Measurements from ENCODE around the gene LCN15. TPM values are rescaled to one million over a fixed set of nuclear protein-coding genes. Genes with fewer than 3 reads are reported as not detected.

Gene LCN15
- total RNA-seq, 1 experiment from 2014 or later = not detected

GRCh38 chr9:136765041-136765440 is 723 bp upstream of the LCN15 start:
- Histone ChIP-seq H3K79me2 (ENCODE audit: low read length) (no peaks in the 10 kb centered on the region), H3F3A (ENCODE audit: low read length, unreplicated experiment) (no peaks in the 10 kb centered on the region), H3K36me3 (ENCODE audit: low read depth, low read length) (no peaks in the 10 kb centered on the region), H3K9me3 (ENCODE audit: low read length) (no peaks in the 10 kb centered on the region), H3K4me1 (ENCODE audit: insufficient read depth, low read length) (peaks cover 3% of the 10 kb centered on the region; the same call in 1 of the 2 replicates), H3K4me2 (ENCODE audit: low read length) (no peak overlapping the region), H3K27me3 (ENCODE audit: low read length) (no peaks in the 10 kb centered on the region; the same call in 1 of the 2 replicates), H3K27ac (ENCODE audit: low read length) (no peak overlapping the region), H4K20me1 (ENCODE audit: low read length) (no peaks in the 10 kb centered on the region), H3K4me3 (ENCODE audit: low read length) (no peak overlapping the region), H2AFZ (ENCODE audit: low read length) (no peak overlapping the region), H3K9me2 (replicated peaks; ENCODE audit: low read length) (no peaks in the 10 kb centered on the region), H3K9ac (ENCODE audit: low read length) (no peak overlapping the region)
- no TSS peak for BruUV-seq (replicated peaks)
- intact Hi-C loops (cut with micrococcal nuclease) = no loop called here
- DNase-seq (no peak), ATAC-seq (no peak)
- CTCF ChIA-PET = no interaction called here
- TF ChIP-seq, protein P1, sequence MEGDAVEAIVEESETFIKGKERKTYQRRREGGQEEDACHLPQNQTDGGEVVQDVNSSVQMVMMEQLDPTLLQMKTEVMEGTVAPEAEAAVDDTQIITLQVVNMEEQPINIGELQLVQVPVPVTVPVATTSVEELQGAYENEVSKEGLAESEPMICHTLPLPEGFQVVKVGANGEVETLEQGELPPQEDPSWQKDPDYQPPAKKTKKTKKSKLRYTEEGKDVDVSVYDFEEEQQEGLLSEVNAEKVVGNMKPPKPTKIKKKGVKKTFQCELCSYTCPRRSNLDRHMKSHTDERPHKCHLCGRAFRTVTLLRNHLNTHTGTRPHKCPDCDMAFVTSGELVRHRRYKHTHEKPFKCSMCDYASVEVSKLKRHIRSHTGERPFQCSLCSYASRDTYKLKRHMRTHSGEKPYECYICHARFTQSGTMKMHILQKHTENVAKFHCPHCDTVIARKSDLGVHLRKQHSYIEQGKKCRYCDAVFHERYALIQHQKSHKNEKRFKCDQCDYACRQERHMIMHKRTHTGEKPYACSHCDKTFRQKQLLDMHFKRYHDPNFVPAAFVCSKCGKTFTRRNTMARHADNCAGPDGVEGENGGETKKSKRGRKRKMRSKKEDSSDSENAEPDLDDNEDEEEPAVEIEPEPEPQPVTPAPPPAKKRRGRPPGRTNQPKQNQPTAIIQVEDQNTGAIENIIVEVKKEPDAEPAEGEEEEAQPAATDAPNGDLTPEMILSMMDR (conservative IDR thresholded peaks at IDR 0.05; ENCODE audit: low read depth, low read length) = no peak
- TF ChIP-seq EZH2 (IDR thresholded peaks at IDR 0.05; ENCODE audit: low read length, unreplicated experiment) = no peak
- TF ChIP-seq EZH2phosphoT487 (IDR thresholded peaks at IDR 0.05; ENCODE audit: borderline replicate concordance, low read length) = no peak
- POLR2A ChIA-PET (ENCODE audit: unreplicated experiment) = no interaction called here

- no peak overlapping the region for H3K4me3 ChIP-seq (ENCODE audit: low read length)
- no peak overlapping the region for H3K27ac ChIP-seq (ENCODE audit: low read length)
- H3K9ac ChIP-seq (ENCODE audit: low read length) = no peak overlapping the region
- POLR2A ChIA-PET (ENCODE audit: unreplicated experiment) = no interaction called here
- H3K4me2 ChIP-seq (ENCODE audit: low read length) = no peak overlapping the region
- CTCF ChIA-PET = no interaction called here
- H4K20me1 ChIP-seq (ENCODE audit: low read length) = no peaks in the 10 kb centered on the region
- no peak for TF ChIP-seq EZH2 (IDR thresholded peaks at IDR 0.05; ENCODE audit: low read length, unreplicated experiment)
- no peak for TF ChIP-seq EZH2phosphoT487 (IDR thresholded peaks at IDR 0.05; ENCODE audit: borderline replicate concordance, low read length)
- TF ChIP-seq, protein P1 (conservative IDR thresholded peaks at IDR 0.05; ENCODE audit: low read depth, low read length) = no peak
- H3K9me2 ChIP-seq (replicated peaks; ENCODE audit: low read length) = no peaks in the 10 kb centered on the region
- DNase-seq = no peak
- ATAC-seq = no peak
- intact Hi-C loops (cut with micrococcal nuclease) = no loop called here
- H3K27me3 ChIP-seq (ENCODE audit: low read length) = no peaks in the 10 kb centered on the region; the same call in 1 of the 2 replicates
- H3K36me3 ChIP-seq (ENCODE audit: low read depth, low read length) = no peaks in the 10 kb centered on the region
- no TSS peak for BruUV-seq (replicated peaks)
- H3K79me2 ChIP-seq (ENCODE audit: low read length) = no peaks in the 10 kb centered on the region
- H2AFZ ChIP-seq (ENCODE audit: low read length) = no peak overlapping the region
- peaks cover 3% of the 10 kb centered on the region; the same call in 1 of the 2 replicates for H3K4me1 ChIP-seq (ENCODE audit: insufficient read depth, low read length)
- H3K9me3 ChIP-seq (ENCODE audit: low read length) = no peaks in the 10 kb centered on the region
- no peaks in the 10 kb centered on the region for H3F3A ChIP-seq (ENCODE audit: low read length, unreplicated experiment)
These were observed 676 bp downstream of the LCN15 start for GRCh38 chr9:136763649-136764035.

DNA sequence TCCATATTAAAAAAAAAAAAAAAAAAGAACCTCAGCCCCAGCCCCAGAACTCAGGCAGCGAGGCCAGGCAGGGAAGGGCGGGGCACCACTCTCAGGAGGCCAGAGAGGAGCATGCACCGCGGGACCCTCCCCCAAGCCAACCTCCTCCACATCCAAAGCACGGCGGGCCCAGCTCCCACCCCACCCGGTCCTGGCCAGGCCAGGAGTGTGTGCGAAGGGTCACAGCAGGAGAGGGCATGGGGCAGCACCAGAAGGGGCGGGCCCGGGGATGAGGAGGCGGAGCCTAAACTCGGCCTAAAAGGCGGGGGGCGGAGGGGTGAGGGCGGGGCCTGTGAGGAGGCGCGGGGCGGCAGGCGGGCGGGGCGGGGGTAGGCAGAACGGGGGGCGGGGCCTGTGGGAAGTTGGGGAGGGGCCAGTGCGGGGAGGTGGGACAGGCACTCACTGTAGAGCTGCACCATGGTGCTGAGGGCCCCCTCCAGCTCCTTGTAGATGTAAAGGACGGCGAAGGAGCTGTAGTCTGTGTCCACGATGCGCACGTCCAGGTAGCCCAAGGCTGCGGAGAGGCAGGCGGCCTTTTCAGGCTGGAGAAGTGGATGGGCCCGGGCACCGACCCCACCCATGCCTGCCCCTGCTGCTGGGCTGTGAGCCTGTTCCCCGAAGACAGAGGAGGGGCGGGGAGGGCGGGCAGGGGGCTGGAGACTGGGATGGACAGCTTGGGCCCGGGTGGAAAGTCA is 1.2 kb downstream of the LCN15 start:
- peaks cover 3% of the 10 kb centered on the region; the same call in 1 of the 2 replicates for H3K4me1 ChIP-seq (ENCODE audit: insufficient read depth, low read length)
- no peaks in the 10 kb centered on the region for H3F3A ChIP-seq (ENCODE audit: low read length, unreplicated experiment)
- H3K36me3 ChIP-seq (ENCODE audit: low read depth, low read length) = no peaks in the 10 kb centered on the region
- peak; percentile 18 for DNase-seq
- POLR2A ChIA-PET (ENCODE audit: unreplicated experiment) = no interaction called here
- no peak overlapping the region for H3K4me3 ChIP-seq (ENCODE audit: low read length)
- intact Hi-C loops (cut with micrococcal nuclease) = no loop called here
- TF ChIP-seq, protein P1 (conservative IDR thresholded peaks at IDR 0.05; ENCODE audit: low read depth, low read length) = no peak
- no peak for TF ChIP-seq EZH2 (IDR thresholded peaks at IDR 0.05; ENCODE audit: low read length, unreplicated experiment)
- TF ChIP-seq EZH2phosphoT487 (IDR thresholded peaks at IDR 0.05; ENCODE audit: borderline replicate concordance, low read length) = no peak
- H3K27me3 ChIP-seq (ENCODE audit: low read length) = no peaks in the 10 kb centered on the region; the same call in 1 of the 2 replicates
- H4K20me1 ChIP-seq (ENCODE audit: low read length) = no peaks in the 10 kb centered on the region
- no peak overlapping the region for H2AFZ ChIP-seq (ENCODE audit: low read length)
- no peaks in the 10 kb centered on the region for H3K9me3 ChIP-seq (ENCODE audit: low read length)
- H3K9me2 ChIP-seq (replicated peaks; ENCODE audit: low read length) = no peaks in the 10 kb centered on the region
- H3K79me2 ChIP-seq (ENCODE audit: low read length) = no peaks in the 10 kb centered on the region
- no peak overlapping the region for H3K4me2 ChIP-seq (ENCODE audit: low read length)
- H3K27ac ChIP-seq (ENCODE audit: low read length) = no peak overlapping the region
- CTCF ChIA-PET = no interaction called here
- no TSS peak for BruUV-seq (replicated peaks)
- ATAC-seq = no peak
- H3K9ac ChIP-seq (ENCODE audit: low read length) = no peak overlapping the region

All from PC-3 (cell line).